ENCODE results near the gene RAB4B.

RAB4B gene

DNA sequence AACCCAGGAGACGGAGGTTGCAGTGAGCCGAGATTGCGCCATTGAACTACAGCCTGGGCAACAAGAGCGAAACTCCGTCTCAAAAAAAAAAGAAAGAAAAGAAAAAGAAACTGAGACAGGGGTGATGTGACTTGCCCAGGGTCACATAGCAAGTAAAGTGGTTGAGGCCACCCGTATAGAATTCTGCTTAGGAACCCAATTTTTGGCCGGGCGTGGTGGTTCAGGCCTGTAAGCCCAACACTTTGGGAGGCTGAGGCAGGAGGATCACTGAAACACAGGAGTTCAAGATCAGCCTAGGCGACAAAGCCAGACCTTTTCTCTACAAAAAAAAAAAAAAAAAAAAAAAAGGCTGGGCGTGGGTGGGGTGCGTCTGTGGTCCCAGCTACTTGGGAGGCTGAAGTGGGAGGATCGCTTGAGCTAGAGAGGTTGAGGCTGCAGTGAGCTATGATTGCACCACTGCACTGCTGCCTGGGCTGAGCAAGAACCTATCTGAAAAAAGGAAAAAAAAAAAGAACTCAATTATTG is 25.7 kb upstream of the RAB4B start:
- Histone ChIP-seq H3K9ac (ENCODE audit: low read length in 2 of 2) (no peak overlapping the region), H3K27me3 (ENCODE audit: control insufficient read depth in 1 of 2, insufficient read depth in 2 of 2, low read length in 2 of 2) (no peaks in the 10 kb centered on the region), H3K4me3 (ENCODE audit: low read length in 2 of 2) (peak overlapping the region; percentile 86 to 93), H3K27ac (ENCODE audit: low read length) (no peak overlapping the region), H3K4me1 (ENCODE audit: control insufficient read depth, insufficient read depth, low read length) (peaks cover 43% of the 10 kb centered on the region), H3K9me3 (ENCODE audit: control insufficient read depth in 2 of 2, low read length in 2 of 2) (no peaks in the 10 kb centered on the region), H3K36me3 (ENCODE audit: control insufficient read depth in 2 of 2, insufficient read depth in 2 of 2, low read length in 2 of 2) (peaks cover 12 to 14% of the 10 kb centered on the region in 2 donors)

DNA sequence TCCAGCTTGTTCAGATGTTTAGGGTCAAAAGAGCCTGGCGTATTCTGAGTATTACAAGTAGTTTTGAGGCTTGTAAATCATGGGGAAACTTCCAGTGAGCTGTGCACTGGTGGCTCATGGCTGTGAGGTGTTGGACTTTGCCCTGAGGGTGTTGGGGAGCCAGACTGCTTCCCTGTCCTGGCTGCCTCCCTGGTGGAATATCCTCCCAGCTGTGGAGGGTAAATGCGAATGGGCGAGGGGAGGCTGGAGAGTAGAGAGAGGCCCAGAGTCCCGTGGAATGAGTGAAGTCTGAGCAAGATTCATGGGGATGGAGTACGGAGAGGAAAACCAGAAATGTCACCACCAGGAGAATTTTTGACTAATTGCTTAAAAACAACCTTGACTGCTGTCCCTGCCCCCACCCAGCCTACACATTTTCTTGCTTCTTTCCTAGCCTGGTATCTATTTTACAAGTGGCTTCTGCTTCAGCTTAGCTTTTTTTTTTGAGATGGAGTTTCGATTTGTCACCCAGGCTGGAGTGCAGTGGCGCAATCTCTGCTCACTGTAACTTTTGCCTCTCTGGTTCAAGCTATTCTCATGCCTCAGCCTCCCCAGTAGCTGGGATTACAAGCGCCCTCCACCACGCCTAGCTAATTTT is 23.3 kb upstream of the RAB4B start:
- Histone ChIP-seq H3K27ac (ENCODE audit: low read length) (no peak overlapping the region), H3K4me1 (ENCODE audit: control insufficient read depth, insufficient read depth, low read length) (peaks cover 36% of the 10 kb centered on the region), H3K4me3 (ENCODE audit: low read length in 2 of 2) (no peak overlapping the region), H3K36me3 (ENCODE audit: control insufficient read depth in 2 of 2, insufficient read depth in 2 of 2, low read length in 2 of 2) (peaks cover 27 to 28% of the 10 kb centered on the region in 2 donors), H3K27me3 (ENCODE audit: control insufficient read depth in 1 of 2, insufficient read depth in 2 of 2, low read length in 2 of 2) (no peaks in the 10 kb centered on the region), H3K9me3 (ENCODE audit: control insufficient read depth in 2 of 2, low read length in 2 of 2) (no peaks in the 10 kb centered on the region), H3K9ac (ENCODE audit: low read length in 2 of 2) (no peak overlapping the region)

DNA sequence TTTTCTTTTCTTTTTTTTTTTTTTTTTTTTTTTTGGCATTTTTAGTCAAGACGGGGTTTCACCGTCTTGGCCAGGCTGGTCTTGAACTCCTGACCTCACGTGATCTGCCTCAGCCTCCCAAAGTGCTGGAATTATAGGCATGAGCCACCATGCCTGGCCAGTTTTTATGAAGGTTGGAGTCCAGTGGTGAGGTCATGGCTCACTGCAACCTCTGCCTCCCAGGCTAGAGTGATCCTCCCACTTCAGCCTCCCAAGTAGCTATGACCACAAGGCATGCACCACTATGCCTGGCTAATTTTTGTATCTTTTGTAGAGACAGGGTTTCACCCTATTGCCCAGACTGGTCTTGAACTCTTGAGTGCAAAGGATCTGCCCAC is 22.8 kb upstream of the RAB4B start:
- Histone ChIP-seq H3K27ac (ENCODE audit: low read length) (no peak overlapping the region), H3K9ac (ENCODE audit: low read length in 2 of 2) (no peak overlapping the region), H3K9me3 (ENCODE audit: control insufficient read depth in 2 of 2, low read length in 2 of 2) (no peaks in the 10 kb centered on the region), H3K4me3 (ENCODE audit: low read length in 2 of 2) (no peak overlapping the region), H3K36me3 (ENCODE audit: control insufficient read depth in 2 of 2, insufficient read depth in 2 of 2, low read length in 2 of 2) (peaks cover 31 to 32% of the 10 kb centered on the region in 2 donors), H3K4me1 (ENCODE audit: control insufficient read depth, insufficient read depth, low read length) (peaks cover 31% of the 10 kb centered on the region), H3K27me3 (ENCODE audit: control insufficient read depth in 1 of 2, insufficient read depth in 2 of 2, low read length in 2 of 2) (no peaks in the 10 kb centered on the region)

GRCh38 chr19:40755791-40756190 is 22.3 kb upstream of the RAB4B start:
- no peaks in the 10 kb centered on the region for H3K27me3 ChIP-seq (ENCODE audit: control insufficient read depth in 1 of 2, insufficient read depth in 2 of 2, low read length in 2 of 2)
- peaks cover 36 to 37% of the 10 kb centered on the region in 2 donors for H3K36me3 ChIP-seq (ENCODE audit: control insufficient read depth in 2 of 2, insufficient read depth in 2 of 2, low read length in 2 of 2)
- no peak overlapping the region for H3K9ac ChIP-seq (ENCODE audit: low read length in 2 of 2)
- no peaks in the 10 kb centered on the region for H3K9me3 ChIP-seq (ENCODE audit: control insufficient read depth in 2 of 2, low read length in 2 of 2)
- H3K27ac ChIP-seq (ENCODE audit: low read length), result no peak overlapping the region
- H3K4me3 ChIP-seq (ENCODE audit: low read length in 2 of 2), result no peak overlapping the region
- H3K4me1 ChIP-seq (ENCODE audit: control insufficient read depth, insufficient read depth, low read length), result peaks cover 31% of the 10 kb centered on the region

- Histone ChIP-seq H3K4me1 (ENCODE audit: control insufficient read depth, insufficient read depth, low read length) (peaks cover 29% of the 10 kb centered on the region), H3K9ac (ENCODE audit: low read length in 2 of 2) (no peak overlapping the region), H3K27me3 (ENCODE audit: control insufficient read depth in 1 of 2, insufficient read depth in 2 of 2, low read length in 2 of 2) (no peaks in the 10 kb centered on the region), H3K27ac (ENCODE audit: low read length) (no peak overlapping the region), H3K9me3 (ENCODE audit: control insufficient read depth in 2 of 2, low read length in 2 of 2) (no peaks in the 10 kb centered on the region), H3K4me3 (ENCODE audit: low read length in 2 of 2) (no peak overlapping the region), H3K36me3 (ENCODE audit: control insufficient read depth in 2 of 2, insufficient read depth in 2 of 2, low read length in 2 of 2) (peaks cover 41% of the 10 kb centered on the region in 2 donors)
Observed at GRCh38 chr19:40756502-40757110, 21.4 kb upstream of the RAB4B start.

DNA sequence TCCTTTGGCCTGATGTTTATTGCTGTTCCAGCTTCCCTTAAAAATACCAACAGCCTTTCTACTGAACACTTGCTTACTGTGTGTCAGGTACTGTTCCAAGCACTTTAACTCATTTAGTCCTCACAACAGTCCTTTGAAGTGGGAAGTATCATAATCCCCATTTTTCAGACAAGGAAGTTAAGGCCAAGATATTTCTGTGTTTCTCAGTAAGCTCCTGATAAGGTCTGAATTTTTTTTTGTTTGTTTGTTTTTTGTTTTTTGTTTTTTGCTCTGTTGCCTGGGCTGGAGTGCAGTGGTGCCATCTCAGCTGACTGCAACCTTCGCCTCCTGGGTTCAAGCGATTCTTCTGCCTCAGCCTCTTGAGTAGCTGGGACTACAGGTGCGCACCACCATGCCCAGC is 19.6 kb upstream of the RAB4B start:
- Histone ChIP-seq H3K4me3 (ENCODE audit: low read length in 2 of 2) (no peak overlapping the region), H3K9ac (ENCODE audit: low read length in 2 of 2) (no peak overlapping the region), H3K36me3 (ENCODE audit: control insufficient read depth in 2 of 2, insufficient read depth in 2 of 2, low read length in 2 of 2) (peaks cover 58 to 59% of the 10 kb centered on the region in 2 donors), H3K27me3 (ENCODE audit: control insufficient read depth in 1 of 2, insufficient read depth in 2 of 2, low read length in 2 of 2) (no peaks in the 10 kb centered on the region), H3K4me1 (ENCODE audit: control insufficient read depth, insufficient read depth, low read length) (peaks cover 19% of the 10 kb centered on the region), H3K9me3 (ENCODE audit: control insufficient read depth in 2 of 2, low read length in 2 of 2) (no peaks in the 10 kb centered on the region), H3K27ac (ENCODE audit: low read length) (no peak overlapping the region)

GRCh38 chr19:40759352-40759751 is 18.7 kb upstream of the RAB4B start:
- Histone ChIP-seq H3K9ac (ENCODE audit: low read length in 2 of 2) (no peak overlapping the region), H3K4me1 (ENCODE audit: control insufficient read depth, insufficient read depth, low read length) (peaks cover 15% of the 10 kb centered on the region), H3K27me3 (ENCODE audit: control insufficient read depth in 1 of 2, insufficient read depth in 2 of 2, low read length in 2 of 2) (no peaks in the 10 kb centered on the region), H3K36me3 (ENCODE audit: control insufficient read depth in 2 of 2, insufficient read depth in 2 of 2, low read length in 2 of 2) (peaks cover 67 to 68% of the 10 kb centered on the region in 2 donors), H3K27ac (ENCODE audit: low read length) (no peak overlapping the region), H3K9me3 (ENCODE audit: control insufficient read depth in 2 of 2, low read length in 2 of 2) (no peaks in the 10 kb centered on the region), H3K4me3 (ENCODE audit: low read length in 2 of 2) (no peak overlapping the region)

DNA sequence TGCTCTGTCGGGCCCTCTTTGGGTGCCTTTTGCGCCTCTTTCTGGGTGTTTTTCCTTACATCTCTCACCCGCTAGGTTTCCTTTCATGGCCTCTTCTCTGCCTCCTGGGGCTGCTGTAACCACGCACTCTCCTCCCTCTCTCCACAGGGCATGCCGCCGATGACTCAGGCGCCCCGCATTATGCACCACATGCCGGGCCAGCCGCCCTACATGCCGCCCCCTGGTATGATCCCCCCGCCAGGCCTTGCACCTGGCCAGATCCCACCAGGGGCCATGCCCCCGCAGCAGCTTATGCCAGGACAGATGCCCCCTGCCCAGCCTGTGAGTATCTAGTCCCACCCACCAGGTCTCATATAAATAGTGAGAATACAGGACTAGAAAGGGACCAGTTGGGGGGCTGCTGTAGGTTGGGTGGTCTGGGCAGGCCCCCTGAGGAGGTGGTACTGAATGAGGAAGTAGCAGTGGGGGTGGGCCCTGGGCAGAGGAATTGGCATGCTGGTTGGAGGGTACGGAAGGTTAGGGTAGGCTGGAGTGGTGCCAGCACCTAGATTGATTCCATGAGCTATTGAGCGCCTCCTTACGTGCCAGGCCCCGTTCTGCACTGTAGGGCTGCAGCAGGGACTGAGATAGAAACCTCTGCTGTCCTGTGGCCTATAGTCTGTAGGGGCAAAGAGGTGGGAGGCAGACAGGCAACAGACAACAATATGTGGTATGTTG is 15.1 kb upstream of the RAB4B start:
- Histone ChIP-seq H3K27ac (ENCODE audit: low read length) (no peak overlapping the region), H3K27me3 (ENCODE audit: control insufficient read depth in 1 of 2, insufficient read depth in 2 of 2, low read length in 2 of 2) (no peaks in the 10 kb centered on the region), H3K9ac (ENCODE audit: low read length in 2 of 2) (no peak overlapping the region), H3K36me3 (ENCODE audit: control insufficient read depth in 2 of 2, insufficient read depth in 2 of 2, low read length in 2 of 2) (peaks cover 67 to 68% of the 10 kb centered on the region in 2 donors), H3K4me1 (ENCODE audit: control insufficient read depth, insufficient read depth, low read length) (no peaks in the 10 kb centered on the region), H3K4me3 (ENCODE audit: low read length in 2 of 2) (no peak overlapping the region), H3K9me3 (ENCODE audit: control insufficient read depth in 2 of 2, low read length in 2 of 2) (no peaks in the 10 kb centered on the region)

DNA sequence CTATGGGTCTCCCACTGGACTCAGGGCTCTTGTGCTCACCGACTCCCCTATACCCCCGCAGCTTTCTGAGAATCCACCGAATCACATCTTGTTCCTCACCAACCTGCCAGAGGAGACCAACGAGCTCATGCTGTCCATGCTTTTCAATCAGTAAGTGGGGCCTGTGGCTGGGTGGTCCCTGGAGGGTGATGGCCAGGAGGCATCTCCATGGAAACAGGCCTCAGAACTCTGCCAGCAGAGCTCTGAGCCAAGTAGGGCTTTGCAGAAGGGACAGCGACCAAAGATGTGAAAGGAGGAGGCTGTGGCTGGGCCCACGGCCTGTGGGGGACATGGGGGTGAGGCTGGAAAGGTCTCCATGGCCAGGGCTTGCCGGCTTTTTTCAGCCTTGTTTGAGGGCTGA is 14.5 kb upstream of the RAB4B start:
- Histone ChIP-seq H3K4me1 (ENCODE audit: control insufficient read depth, insufficient read depth, low read length) (no peaks in the 10 kb centered on the region), H3K36me3 (ENCODE audit: control insufficient read depth in 2 of 2, insufficient read depth in 2 of 2, low read length in 2 of 2) (peaks cover 62 to 64% of the 10 kb centered on the region in 2 donors), H3K27ac (ENCODE audit: low read length) (no peak overlapping the region)

DNA sequence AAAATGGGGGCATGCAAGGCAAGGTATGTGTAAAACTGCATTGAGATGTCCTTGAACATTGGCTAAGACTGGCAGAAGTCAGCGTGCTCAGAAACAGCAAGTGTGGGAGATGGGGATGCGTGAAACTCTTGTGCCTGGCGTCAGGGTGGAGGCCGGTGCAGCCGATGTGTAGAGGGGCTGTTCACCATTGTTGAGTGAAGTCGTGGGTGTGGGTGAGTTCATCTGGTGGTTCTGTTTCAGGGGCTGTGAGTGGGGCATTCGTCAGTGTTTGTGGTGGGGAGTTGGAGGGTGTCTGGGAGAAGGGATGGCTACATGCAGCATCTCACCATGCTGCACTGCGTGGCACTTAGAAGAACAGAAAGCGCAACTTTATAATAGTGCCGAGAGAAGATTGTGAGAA is 14.1 kb upstream of the RAB4B start:
- Histone ChIP-seq H3K27ac (ENCODE audit: low read length) (no peak overlapping the region), H3K4me1 (ENCODE audit: control insufficient read depth, insufficient read depth, low read length) (no peaks in the 10 kb centered on the region), H3K36me3 (ENCODE audit: control insufficient read depth in 2 of 2, insufficient read depth in 2 of 2, low read length in 2 of 2) (peaks cover 61 to 64% of the 10 kb centered on the region in 2 donors), H3K27me3 (ENCODE audit: control insufficient read depth in 1 of 2, insufficient read depth in 2 of 2, low read length in 2 of 2) (no peaks in the 10 kb centered on the region), H3K9ac (ENCODE audit: low read length in 2 of 2) (no peak overlapping the region), H3K4me3 (ENCODE audit: low read length in 2 of 2) (no peak overlapping the region), H3K9me3 (ENCODE audit: control insufficient read depth in 2 of 2, low read length in 2 of 2) (no peaks in the 10 kb centered on the region)

More for the DNA sequence above, 14.5 kb upstream of the RAB4B start:
- H3K9me3 ChIP-seq (ENCODE audit: control insufficient read depth in 2 of 2, low read length in 2 of 2), result no peaks in the 10 kb centered on the region
- H3K4me3 ChIP-seq (ENCODE audit: low read length in 2 of 2), result no peak overlapping the region
- H3K9ac ChIP-seq (ENCODE audit: low read length in 2 of 2), result no peak overlapping the region
- H3K27me3 ChIP-seq (ENCODE audit: control insufficient read depth in 1 of 2, insufficient read depth in 2 of 2, low read length in 2 of 2), result no peaks in the 10 kb centered on the region
